ENCODE measurements around the gene CCDC40. TPM values are rescaled to one million over a fixed set of nuclear protein-coding genes. Genes with fewer than 3 reads are reported as not detected.
A peak's percentile ranks its signal among the peaks of the same experiment; 100 is the strongest.

CCDC40 gene
- total and polyA plus RNA-seq, 2 of the 13 experiments (the other 11 are each of a cell fraction or from before 2014, with no cell fraction given), result 4.1 to 5.5 TPM

DNA sequence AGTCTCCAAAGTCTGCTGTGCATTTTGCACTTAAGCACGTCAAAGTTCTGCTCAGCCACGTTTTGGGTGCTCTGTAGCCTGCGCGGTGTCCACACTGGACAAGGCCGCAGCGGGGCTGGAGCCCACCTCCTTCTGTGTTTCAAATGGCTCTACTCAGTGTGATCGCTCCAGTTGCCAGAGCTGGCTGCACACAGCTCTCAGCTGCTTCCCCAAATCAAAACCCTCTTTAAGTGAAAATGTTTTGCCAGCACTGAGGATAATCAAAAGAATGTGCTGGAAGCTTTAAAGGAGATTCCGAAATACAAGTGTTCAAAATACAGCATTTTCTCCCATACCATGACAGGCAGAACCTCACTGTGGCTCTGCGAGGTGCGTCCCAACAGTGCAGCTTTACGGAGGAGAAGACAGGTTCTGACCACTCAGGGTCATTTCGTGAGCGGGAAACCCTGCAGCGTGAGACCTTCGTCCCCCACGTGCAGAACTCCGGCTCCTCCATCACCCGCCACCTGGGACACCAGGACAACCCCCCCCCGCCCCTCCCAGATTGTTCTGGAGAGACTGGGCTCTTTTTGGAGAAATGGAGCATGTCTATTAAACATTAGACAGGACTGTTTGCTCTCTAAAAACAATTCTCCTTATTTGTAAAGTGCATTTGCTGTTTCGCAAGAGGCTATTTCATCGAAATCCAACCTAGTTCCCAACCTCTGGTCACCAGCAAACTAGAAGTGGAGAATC, 17.4 kb upstream of the CCDC40 start (continued):
- TF ChIP-seq, protein P1, sequence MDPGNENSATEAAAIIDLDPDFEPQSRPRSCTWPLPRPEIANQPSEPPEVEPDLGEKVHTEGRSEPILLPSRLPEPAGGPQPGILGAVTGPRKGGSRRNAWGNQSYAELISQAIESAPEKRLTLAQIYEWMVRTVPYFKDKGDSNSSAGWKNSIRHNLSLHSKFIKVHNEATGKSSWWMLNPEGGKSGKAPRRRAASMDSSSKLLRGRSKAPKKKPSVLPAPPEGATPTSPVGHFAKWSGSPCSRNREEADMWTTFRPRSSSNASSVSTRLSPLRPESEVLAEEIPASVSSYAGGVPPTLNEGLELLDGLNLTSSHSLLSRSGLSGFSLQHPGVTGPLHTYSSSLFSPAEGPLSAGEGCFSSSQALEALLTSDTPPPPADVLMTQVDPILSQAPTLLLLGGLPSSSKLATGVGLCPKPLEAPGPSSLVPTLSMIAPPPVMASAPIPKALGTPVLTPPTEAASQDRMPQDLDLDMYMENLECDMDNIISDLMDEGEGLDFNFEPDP (CRISPR knock-in tag; conservative IDR thresholded peaks at IDR 0.05), result 0 out of 2 replicates have a peak, but pooled peaks have one; percentile 82
- TF ChIP-seq TEAD3 (CRISPR knock-in tag; optimal IDR thresholded peaks at IDR 0.05; ENCODE audit: borderline replicate concordance) (no peak), ZNF737 (CRISPR knock-in tag; IDR thresholded peaks at IDR 0.05; ENCODE audit: borderline replicate concordance) (no peak), MEIS2 (CRISPR knock-in tag; IDR thresholded peaks at IDR 0.05) (no peak), MXD1 (CRISPR knock-in tag; IDR thresholded peaks at IDR 0.05) (peak; percentile 37; the same call in 1 of the 2 replicates), ZNF572 (CRISPR knock-in tag; IDR thresholded peaks at IDR 0.05) (no peak; the same call in 1 of the 2 replicates), RORA (CRISPR knock-in tag; IDR thresholded peaks at IDR 0.05) (no peak), MLLT10 (CRISPR knock-in tag; IDR thresholded peaks at IDR 0.05) (no peak), SIN3A (IDR thresholded peaks at IDR 0.05; ENCODE audit: borderline replicate concordance, low read depth, low read length) (0 out of 2 replicates have a peak, but pooled peaks have one; percentile 22), ARID4A (CRISPR knock-in tag; IDR thresholded peaks at IDR 0.05; ENCODE audit: borderline replicate concordance) (peak; percentile 57; the same call in 1 of the 2 replicates), FOXM1 (CRISPR knock-in tag; IDR thresholded peaks at IDR 0.05) (no peak), SETDB1 (CRISPR knock-in tag; IDR thresholded peaks at IDR 0.05; ENCODE audit: borderline replicate concordance) (no peak), ZSCAN29 (CRISPR knock-in tag; conservative IDR thresholded peaks at IDR 0.05) (no peak; the same call in 1 of the 2 replicates)
- TF ChIP-seq, protein P2, sequence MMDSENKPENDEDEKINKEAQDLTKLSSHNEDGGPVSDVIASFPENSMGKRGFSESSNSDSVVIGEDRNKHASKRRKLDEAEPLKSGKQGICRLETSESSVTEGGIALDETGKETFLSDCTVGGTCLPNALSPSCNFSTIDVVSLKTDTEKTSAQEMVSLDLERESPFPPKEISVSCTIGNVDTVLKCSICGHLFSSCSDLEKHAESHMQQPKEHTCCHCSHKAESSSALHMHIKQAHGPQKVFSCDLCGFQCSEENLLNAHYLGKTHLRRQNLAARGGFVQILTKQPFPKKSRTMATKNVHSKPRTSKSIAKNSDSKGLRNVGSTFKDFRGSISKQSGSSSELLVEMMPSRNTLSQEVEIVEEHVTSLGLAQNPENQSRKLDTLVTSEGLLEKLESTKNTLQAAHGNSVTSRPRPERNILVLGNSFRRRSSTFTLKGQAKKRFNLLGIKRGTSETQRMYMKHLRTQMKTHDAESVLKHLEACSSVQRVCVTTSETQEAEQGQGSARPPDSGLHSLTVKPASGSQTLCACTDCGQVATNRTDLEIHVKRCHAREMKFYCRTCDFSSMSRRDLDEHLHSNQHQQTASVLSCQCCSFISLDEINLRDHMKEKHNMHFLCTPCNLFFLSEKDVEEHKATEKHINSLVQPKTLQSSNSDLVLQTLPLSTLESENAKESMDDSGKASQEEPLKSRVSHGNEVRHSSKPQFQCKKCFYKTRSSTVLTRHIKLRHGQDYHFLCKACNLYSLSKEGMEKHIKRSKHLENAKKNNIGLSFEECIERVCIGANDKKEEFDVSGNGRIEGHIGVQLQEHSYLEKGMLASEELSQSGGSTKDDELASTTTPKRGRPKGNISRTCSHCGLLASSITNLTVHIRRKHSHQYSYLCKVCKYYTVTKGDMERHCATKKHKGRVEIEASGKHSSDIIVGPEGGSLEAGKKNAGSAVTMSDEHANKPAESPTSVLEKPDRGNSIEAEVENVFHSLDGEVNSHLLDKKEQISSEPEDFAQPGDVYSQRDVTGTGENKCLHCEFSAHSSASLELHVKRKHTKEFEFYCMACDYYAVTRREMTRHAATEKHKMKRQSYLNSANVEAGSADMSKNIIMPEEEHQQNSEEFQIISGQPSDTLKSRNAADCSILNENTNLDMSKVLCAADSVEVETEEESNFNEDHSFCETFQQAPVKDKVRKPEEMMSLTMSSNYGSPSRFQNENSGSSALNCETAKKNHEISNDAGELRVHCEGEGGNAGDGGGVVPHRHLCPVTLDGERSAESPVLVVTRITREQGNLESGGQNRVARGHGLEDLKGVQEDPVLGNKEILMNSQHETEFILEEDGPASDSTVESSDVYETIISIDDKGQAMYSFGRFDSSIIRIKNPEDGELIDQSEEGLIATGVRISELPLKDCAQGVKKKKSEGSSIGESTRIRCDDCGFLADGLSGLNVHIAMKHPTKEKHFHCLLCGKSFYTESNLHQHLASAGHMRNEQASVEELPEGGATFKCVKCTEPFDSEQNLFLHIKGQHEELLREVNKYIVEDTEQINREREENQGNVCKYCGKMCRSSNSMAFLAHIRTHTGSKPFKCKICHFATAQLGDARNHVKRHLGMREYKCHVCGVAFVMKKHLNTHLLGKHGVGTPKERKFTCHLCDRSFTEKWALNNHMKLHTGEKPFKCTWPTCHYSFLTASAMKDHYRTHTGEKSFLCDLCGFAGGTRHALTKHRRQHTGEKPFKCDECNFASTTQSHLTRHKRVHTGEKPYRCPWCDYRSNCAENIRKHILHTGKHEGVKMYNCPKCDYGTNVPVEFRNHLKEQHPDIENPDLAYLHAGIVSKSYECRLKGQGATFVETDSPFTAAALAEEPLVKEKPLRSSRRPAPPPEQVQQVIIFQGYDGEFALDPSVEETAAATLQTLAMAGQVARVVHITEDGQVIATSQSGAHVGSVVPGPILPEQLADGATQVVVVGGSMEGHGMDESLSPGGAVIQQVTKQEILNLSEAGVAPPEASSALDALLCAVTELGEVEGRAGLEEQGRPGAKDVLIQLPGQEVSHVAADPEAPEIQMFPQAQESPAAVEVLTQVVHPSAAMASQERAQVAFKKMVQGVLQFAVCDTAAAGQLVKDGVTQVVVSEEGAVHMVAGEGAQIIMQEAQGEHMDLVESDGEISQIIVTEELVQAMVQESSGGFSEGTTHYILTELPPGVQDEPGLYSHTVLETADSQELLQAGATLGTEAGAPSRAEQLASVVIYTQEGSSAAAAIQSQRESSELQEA (CRISPR knock-in tag; IDR thresholded peaks at IDR 0.05; ENCODE audit: not compliant biosample characterization), result peak; percentile 37
